ENCODE results near the gene THAP7. TPM values are rescaled to one million over a fixed set of nuclear protein-coding genes. Genes with fewer than 3 reads are reported as not detected.

Gene THAP7
- total and polyA plus RNA-seq, 2 donors (not counting 1 experiment from before 2014, with no cell fraction given) = 37.7 to 70.1 TPM

GRCh38 chr22:20949698-20950183 lies 52.2 kb downstream of the THAP7 start:
- Histone ChIP-seq H3K4me3 (ENCODE audit: control extremely low read depth in 1 of 5, extremely low read depth in 1 of 5, insufficient read depth in 1 of 5, low read depth in 2 of 5, low read length in 4 of 5) (no peak overlapping the region), H3K9me3 (ENCODE audit: control extremely low read depth in 1 of 3, control insufficient read depth in 2 of 3, insufficient read depth in 1 of 3, low read length in 2 of 3) (no peaks in the 10 kb centered on the region), H3K36me3 (replicated peaks in 1 of 2; ENCODE audit: control extremely low read depth in 1 of 2, control insufficient read depth in 1 of 2, extremely low read depth in 1 of 2, insufficient read depth in 2 of 2, low read length in 1 of 2) (peaks cover 4 to 49% of the 10 kb centered on the region in 2 experiments), H3K79me2 (ENCODE audit: control insufficient read depth, insufficient read depth, low read length) (peaks cover 56% of the 10 kb centered on the region), H3K27me3 (replicated peaks in 1 of 4; ENCODE audit: control extremely low read depth in 1 of 4, control insufficient read depth in 3 of 4, insufficient read depth in 4 of 4, low read length in 3 of 4) (no peaks in the 10 kb centered on the region), H3K4me1 (ENCODE audit: control insufficient read depth in 2 of 2, insufficient read depth in 2 of 2, low read length in 2 of 2) (peaks cover 0 to 4% of the 10 kb centered on the region in 2 donors), H3K27ac (ENCODE audit: low read length in 2 of 2) (no peak overlapping the region), H2AFZ (ENCODE audit: insufficient read depth, low read depth, low read length, poor library complexity, severe bottlenecking) (no peak overlapping the region), H4K20me1 (ENCODE audit: control insufficient read depth, insufficient read depth, low read length, poor library complexity, severe bottlenecking) (peaks cover 66% of the 10 kb centered on the region), H3K4me2 (replicated peaks; ENCODE audit: low read depth, low read length, poor library complexity, severe bottlenecking) (no peak overlapping the region), H3K9ac (ENCODE audit: low read length) (no peak overlapping the region)
- TF ChIP-seq EZH2 (IDR thresholded peaks at IDR 0.05; ENCODE audit: borderline replicate concordance, insufficient read depth, low read depth, low read length, poor library complexity, severe bottlenecking) (no peak), CTCF (IDR thresholded peaks at IDR 0.05) (no peak)
- CTCF ChIA-PET = interaction anchor here (0.7 kb wide), 1 partner anchor 1039 kb away, joined by 3 read pairs; no protein-coding TSS in a partner anchor
- intact Hi-C loops (cut with micrococcal nuclease) = no loop called here
- POLR2A ChIA-PET = no interaction called here
- no peak overlapping the region for H3K27ac Mint-ChIP-seq
- no peak overlapping the region for H3K4me3 Mint-ChIP-seq
- WGBS (ENCODE audit: insufficient coverage) = 87% methylated on average over 13 of the region's 13 CpGs
- peaks cover 17% of the 10 kb centered on the region for H3K4me1 Mint-ChIP-seq
- ATAC-seq (ENCODE audit: low read depth) = no peak
- H3K27me3 Mint-ChIP-seq = no peaks in the 10 kb centered on the region
- no peaks in the 10 kb centered on the region for H3K9me3 Mint-ChIP-seq (ENCODE audit: insufficient read depth)
- DNase-seq = no peak

Small RNA genes within 50 kb of the gene (small RNA-seq; reads per million reads assigned to genes)
- gene MIR649 (ENCODE audit: insufficient read length, low read depth, low replicate concordance) = not detected

Other genes starting within 250 kb of the THAP7 start
- gene SERPIND1, start 228.0 kb downstream of the THAP7 start, total RNA-seq = not detected in 2 replicates
- gene SERPIND1, start 228.0 kb downstream of the THAP7 start, polyA plus RNA-seq = not detected in 2 replicates
- gene PI4KA, start 143.3 kb downstream of the THAP7 start, total RNA-seq = 149 and 156 TPM in 2 replicates
- gene PI4KA, start 143.3 kb downstream of the THAP7 start, polyA plus RNA-seq = 64.9 and 85.9 TPM in 2 replicates
- 17.4 and 18.8 TPM in 2 replicates for gene SNAP29, start 143.1 kb downstream of the THAP7 start, total RNA-seq
- 7.8 and 13.4 TPM in 2 replicates for gene SNAP29, start 143.1 kb downstream of the THAP7 start, polyA plus RNA-seq
- gene CRKL, start 84.7 kb downstream of the THAP7 start, total RNA-seq = 75.3 and 76.7 TPM in 2 replicates
- 13.5 and 17.1 TPM in 2 replicates for gene CRKL, start 84.7 kb downstream of the THAP7 start, polyA plus RNA-seq
- 3.0 and 4.5 TPM in 2 replicates for gene AIFM3, start 34.9 kb downstream of the THAP7 start, total RNA-seq
- gene AIFM3, start 34.9 kb downstream of the THAP7 start, polyA plus RNA-seq = 6.0 and 7.5 TPM in 2 replicates
- 94.8 and 104 TPM in 2 replicates for gene LZTR1, start 19.8 kb downstream of the THAP7 start, total RNA-seq
- 75.7 and 78.2 TPM in 2 replicates for gene LZTR1, start 19.8 kb downstream of the THAP7 start, polyA plus RNA-seq
- gene P2RX6, start 13.0 kb upstream of the THAP7 start, total RNA-seq = 0.49 and 0.83 TPM in 2 replicates
- gene P2RX6, start 13.0 kb upstream of the THAP7 start, polyA plus RNA-seq = 0.35 and 0.79 TPM in 2 replicates
- not detected in 2 replicates for gene SLC7A4, start 30.4 kb upstream of the THAP7 start, total RNA-seq
- gene SLC7A4, start 30.4 kb upstream of the THAP7 start, polyA plus RNA-seq = not detected in 2 replicates
- 0.12 and 0.17 TPM in 2 replicates for gene LRRC74B, start 43.8 kb upstream of the THAP7 start, total RNA-seq
- gene LRRC74B, start 43.8 kb upstream of the THAP7 start, polyA plus RNA-seq = 0.01 TPM in 1 of 2 replicates, not detected in the other